ENCODE measurements around the gene TAB2. TPM values are rescaled to one million over a fixed set of nuclear protein-coding genes. Genes with fewer than 3 reads are reported as not detected.

TAB2 gene
- total RNA-seq, 1 donor from 2014 or later, result 65.8 TPM

DNA sequence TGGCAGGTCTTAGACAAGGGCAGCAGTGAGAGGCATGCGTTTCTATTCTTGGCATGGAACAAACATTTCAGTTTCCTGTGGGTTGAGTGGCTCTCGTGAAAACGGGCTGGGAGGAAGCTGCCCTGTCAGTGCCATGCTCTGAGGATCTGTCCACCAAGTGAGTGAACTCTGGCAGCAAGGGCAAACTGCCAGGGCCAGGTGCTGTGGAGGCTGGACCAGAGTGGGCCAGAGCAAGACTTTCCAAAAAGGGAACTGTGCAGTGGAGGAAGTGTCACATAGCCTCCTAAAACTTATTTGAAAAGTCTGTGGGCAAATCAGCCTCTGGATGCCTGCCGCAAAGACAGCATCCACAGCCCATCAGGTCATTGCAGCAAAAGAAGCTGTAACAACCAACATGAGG, 44.2 kb upstream of the TAB2 start:
- Histone ChIP-seq H3K4me1 (no peaks in the 10 kb centered on the region), H3K27ac (no peak overlapping the region), H3K27me3 (no peaks in the 10 kb centered on the region), H3K36me3 (no peaks in the 10 kb centered on the region), H3K4me3 (no peak overlapping the region), H3K9me3 (no peaks in the 10 kb centered on the region)
- peak; percentile 75 for ATAC-seq
- intact Hi-C loops (cut with DNase I), result no loop called here
- TF ChIP-seq, protein P1, sequence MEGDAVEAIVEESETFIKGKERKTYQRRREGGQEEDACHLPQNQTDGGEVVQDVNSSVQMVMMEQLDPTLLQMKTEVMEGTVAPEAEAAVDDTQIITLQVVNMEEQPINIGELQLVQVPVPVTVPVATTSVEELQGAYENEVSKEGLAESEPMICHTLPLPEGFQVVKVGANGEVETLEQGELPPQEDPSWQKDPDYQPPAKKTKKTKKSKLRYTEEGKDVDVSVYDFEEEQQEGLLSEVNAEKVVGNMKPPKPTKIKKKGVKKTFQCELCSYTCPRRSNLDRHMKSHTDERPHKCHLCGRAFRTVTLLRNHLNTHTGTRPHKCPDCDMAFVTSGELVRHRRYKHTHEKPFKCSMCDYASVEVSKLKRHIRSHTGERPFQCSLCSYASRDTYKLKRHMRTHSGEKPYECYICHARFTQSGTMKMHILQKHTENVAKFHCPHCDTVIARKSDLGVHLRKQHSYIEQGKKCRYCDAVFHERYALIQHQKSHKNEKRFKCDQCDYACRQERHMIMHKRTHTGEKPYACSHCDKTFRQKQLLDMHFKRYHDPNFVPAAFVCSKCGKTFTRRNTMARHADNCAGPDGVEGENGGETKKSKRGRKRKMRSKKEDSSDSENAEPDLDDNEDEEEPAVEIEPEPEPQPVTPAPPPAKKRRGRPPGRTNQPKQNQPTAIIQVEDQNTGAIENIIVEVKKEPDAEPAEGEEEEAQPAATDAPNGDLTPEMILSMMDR (IDR thresholded peaks at IDR 0.05), result no peak
- peak; percentile 73 for DNase-seq

DNA sequence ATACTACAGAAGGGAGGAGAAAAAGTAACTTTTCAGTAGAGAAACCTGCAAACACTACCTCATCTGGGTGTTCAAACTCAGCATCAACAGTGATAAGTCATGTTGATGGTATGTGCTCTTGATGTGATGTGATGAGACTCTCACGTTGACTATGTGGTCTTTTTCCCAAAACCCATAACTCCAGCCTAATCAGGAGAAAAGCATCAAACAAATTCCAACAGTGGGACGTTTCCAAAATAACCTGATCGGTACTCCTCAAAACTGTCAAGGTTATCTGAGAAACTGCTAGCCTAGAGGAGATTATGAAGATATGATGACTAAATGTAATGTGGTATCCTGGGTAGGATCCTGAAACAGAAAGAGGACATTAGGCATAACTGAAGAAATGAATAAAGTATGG, 41.9 kb upstream of the TAB2 start:
- no peaks in the 10 kb centered on the region for H3K36me3 ChIP-seq
- no peak overlapping the region for H3K27ac ChIP-seq
- ATAC-seq (no peak), DNase-seq (no peak)
- intact Hi-C loops (cut with DNase I), result no loop called here
- H3K4me3 ChIP-seq, result no peak overlapping the region
- TF ChIP-seq, protein P1 (IDR thresholded peaks at IDR 0.05), result no peak
- H3K27me3 ChIP-seq, result no peaks in the 10 kb centered on the region
- no peaks in the 10 kb centered on the region for H3K9me3 ChIP-seq
- H3K4me1 ChIP-seq, result no peaks in the 10 kb centered on the region

GRCh38 chr6:149277621-149278020, 39.9 kb upstream of the TAB2 start:
- TF ChIP-seq, protein P1 (IDR thresholded peaks at IDR 0.05), result no peak
- H3K4me1 ChIP-seq, result no peaks in the 10 kb centered on the region
- H3K4me3 ChIP-seq, result no peak overlapping the region
- no peaks in the 10 kb centered on the region for H3K36me3 ChIP-seq
- H3K9me3 ChIP-seq, result no peaks in the 10 kb centered on the region
- H3K27me3 ChIP-seq, result no peaks in the 10 kb centered on the region
- intact Hi-C loops (cut with DNase I), result no loop called here
- no peak for ATAC-seq
- DNase-seq, result no peak
- no peak overlapping the region for H3K27ac ChIP-seq

GRCh38 chr6:149278997-149279396, 38.5 kb upstream of the TAB2 start:
- DNase-seq (no peak), ATAC-seq (peak; percentile 64)
- Histone ChIP-seq H3K4me3 (no peak overlapping the region), H3K27me3 (no peaks in the 10 kb centered on the region), H3K9me3 (no peaks in the 10 kb centered on the region), H3K4me1 (no peaks in the 10 kb centered on the region), H3K27ac (no peak overlapping the region), H3K36me3 (no peaks in the 10 kb centered on the region)
- TF ChIP-seq, protein P1 (IDR thresholded peaks at IDR 0.05), result no peak
- intact Hi-C loops (cut with DNase I), result no loop called here

DNA sequence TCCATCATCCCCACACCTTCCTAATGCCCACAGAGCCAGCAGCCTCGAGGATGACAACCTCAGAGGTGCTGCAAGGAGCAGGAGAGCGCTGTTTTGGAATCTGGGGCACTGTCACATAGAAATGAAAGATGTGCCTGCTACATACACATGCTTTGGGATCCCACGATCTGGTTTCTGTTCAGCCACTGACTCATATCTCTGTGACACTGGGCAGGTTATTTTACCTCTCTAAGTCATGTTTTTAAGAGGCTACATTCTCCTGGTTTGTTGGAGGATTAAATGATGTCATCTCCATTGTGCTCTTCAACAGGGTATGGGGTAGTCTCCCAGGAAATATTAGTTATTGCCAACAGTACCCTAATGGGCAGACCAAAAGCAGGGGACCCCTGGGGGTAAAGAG, 32.6 kb upstream of the TAB2 start:
- no peak overlapping the region for H3K4me3 ChIP-seq
- ATAC-seq (no peak), DNase-seq (no peak)
- intact Hi-C loops (cut with DNase I), result no loop called here
- no peaks in the 10 kb centered on the region for H3K27me3 ChIP-seq
- TF ChIP-seq, protein P1 (IDR thresholded peaks at IDR 0.05), result no peak
- H3K36me3 ChIP-seq, result no peaks in the 10 kb centered on the region
- no peaks in the 10 kb centered on the region for H3K9me3 ChIP-seq
- no peak overlapping the region for H3K27ac ChIP-seq
- no peaks in the 10 kb centered on the region for H3K4me1 ChIP-seq

DNA sequence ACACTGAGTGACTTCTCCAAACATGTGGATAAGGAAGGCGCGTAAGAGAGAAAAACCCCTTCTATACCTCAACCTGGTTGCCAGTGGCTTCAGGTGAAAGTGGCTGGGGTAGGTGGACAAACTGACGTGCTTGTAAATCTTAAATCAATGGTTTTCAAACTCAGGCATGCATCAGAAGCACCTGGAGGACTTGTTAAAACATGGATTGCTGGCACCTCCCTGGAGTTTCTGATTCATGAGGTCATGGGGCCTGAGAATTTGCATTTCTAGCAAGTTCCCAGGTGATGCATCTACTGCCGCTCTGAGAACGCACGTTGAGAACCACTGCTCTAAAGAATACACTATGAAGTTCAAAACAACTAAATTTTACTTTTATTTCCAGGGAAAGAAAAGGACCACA, 31.9 kb upstream of the TAB2 start:
- TF ChIP-seq, protein P1 (IDR thresholded peaks at IDR 0.05), result no peak
- ATAC-seq, result no peak
- Histone ChIP-seq H3K9me3 (no peaks in the 10 kb centered on the region), H3K27ac (no peak overlapping the region), H3K36me3 (no peaks in the 10 kb centered on the region), H3K4me3 (no peak overlapping the region), H3K27me3 (no peaks in the 10 kb centered on the region), H3K4me1 (no peaks in the 10 kb centered on the region)
- no peak for DNase-seq
- intact Hi-C loops (cut with DNase I), result no loop called here

All from upper lobe of right lung (tissue), 1 donor.